OCI-LY1 (cell line): ENCODE data around the gene SLC35B2.

Experiments
- EZH2 ChIP-seq: fragments of 200-600 bp; sonication (generic), shearing (Covaris generic); IDR thresholded peaks from 2 replicates; pipeline ENCODE4 v1.8.0; 2017; ENCODE audit warnings: borderline replicate concordance, mixed run types, mild to moderate bottlenecking, antibody characterized with exemption, low read length, moderate library complexity, mixed read lengths
- TF ChIP-seq, protein P1 (sequence below): fragments of 200-600 bp; sonication (generic), shearing (Covaris generic); IDR thresholded peaks from 2 replicates; pipeline ENCODE4 v1.5.1; 2017; ENCODE audit warnings: mild to moderate bottlenecking, antibody characterized with exemption, low read length, moderate library complexity, mixed read lengths

DNA sequence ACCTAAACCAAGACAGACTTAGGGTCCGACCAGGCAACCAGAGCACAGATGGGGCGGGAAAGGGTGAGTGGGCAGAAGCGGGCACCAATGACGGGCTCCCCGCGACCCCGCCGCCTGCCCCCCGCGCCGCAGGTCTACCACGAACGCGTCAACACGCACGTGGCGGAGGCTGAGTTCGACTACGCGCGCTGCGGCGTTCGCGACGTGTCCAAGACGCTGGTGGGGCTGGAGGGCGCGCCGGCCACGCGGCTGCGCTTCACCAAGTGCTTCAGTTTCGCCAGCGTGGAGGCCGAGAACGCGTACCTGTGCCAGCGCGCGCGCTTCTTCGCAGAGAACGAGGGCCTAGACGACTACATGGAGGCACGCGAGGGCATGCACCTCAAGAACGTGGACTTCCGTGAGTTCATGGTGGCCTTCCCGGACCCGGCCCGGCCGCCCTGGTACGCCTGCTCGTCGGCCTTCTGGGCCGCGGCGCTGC lies 18.0 kb upstream of the SLC35B2 start:
- TF ChIP-seq, protein P1, sequence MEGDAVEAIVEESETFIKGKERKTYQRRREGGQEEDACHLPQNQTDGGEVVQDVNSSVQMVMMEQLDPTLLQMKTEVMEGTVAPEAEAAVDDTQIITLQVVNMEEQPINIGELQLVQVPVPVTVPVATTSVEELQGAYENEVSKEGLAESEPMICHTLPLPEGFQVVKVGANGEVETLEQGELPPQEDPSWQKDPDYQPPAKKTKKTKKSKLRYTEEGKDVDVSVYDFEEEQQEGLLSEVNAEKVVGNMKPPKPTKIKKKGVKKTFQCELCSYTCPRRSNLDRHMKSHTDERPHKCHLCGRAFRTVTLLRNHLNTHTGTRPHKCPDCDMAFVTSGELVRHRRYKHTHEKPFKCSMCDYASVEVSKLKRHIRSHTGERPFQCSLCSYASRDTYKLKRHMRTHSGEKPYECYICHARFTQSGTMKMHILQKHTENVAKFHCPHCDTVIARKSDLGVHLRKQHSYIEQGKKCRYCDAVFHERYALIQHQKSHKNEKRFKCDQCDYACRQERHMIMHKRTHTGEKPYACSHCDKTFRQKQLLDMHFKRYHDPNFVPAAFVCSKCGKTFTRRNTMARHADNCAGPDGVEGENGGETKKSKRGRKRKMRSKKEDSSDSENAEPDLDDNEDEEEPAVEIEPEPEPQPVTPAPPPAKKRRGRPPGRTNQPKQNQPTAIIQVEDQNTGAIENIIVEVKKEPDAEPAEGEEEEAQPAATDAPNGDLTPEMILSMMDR = no peak
- no peak for TF ChIP-seq EZH2
